DOHH2 (cell line): ENCODE data around the gene MSH5.
"Not testable (repeated sequence)": the region's sequence is repeated elsewhere in the genome, so short reads cannot be mapped to it uniquely, and the experiment has no call there.

Source experiments
- EZH2phosphoT487 ChIP-seq: fragments of 200-600 bp; sonication (generic); IDR thresholded peaks from 2 replicates; pipeline ENCODE4 v1.6.1; 2017; ENCODE audit warnings: borderline replicate concordance, mild to moderate bottlenecking, antibody characterized with exemption, low read length, moderate library complexity, mixed read lengths
- TF ChIP-seq, protein P1 (sequence below): fragments of 200-600 bp; sonication (generic); IDR thresholded peaks from one replicate; pipeline ENCODE4 v1.5.1; 2014; ENCODE audit warnings: antibody characterized with exemption, mild to moderate bottlenecking, low read depth, low read length; ENCODE audit not compliant: poor library complexity, severe bottlenecking

DNA sequence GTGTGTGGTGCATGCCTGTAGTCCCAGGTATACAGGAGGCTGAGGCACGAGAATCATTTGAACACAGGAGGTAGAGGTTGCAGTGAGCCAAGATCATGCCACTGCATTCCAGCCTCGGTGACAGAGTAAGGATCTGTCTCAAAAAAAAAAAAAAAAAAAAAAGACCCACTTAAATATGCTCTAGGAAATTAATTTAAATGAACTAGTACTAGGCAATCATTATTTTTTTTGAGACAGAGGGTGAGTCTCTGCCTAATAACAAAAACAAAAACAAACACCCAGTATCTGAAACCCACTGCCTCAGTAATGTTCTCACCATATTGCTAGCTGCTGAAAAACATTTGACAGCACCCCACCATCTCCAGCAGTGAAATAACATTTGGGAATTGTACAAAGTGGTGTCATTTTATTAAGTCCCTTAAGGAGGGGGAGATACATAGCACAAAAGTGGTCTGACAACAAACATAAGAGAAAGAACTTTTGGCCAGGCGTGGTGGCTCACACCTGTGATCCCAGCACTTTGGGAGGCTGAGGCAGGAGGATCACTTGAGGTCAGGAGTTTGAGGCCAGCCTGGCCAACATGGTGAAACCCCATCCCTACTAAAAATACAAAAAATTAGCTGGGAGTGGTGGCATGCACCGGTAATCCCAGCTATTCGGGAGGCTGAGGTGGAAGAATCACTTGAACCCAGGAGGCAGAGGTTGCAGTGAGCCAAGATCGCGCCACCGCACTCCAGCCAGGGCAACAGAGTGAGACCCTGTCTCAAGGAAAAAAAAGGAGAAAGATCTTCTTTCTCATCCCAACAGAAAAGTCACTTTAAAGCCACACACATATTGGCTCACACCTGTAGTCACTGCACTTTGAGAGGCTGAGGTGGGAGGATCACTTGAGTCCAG lies 61.5 kb downstream of the MSH5 start:
- TF ChIP-seq, protein P1, sequence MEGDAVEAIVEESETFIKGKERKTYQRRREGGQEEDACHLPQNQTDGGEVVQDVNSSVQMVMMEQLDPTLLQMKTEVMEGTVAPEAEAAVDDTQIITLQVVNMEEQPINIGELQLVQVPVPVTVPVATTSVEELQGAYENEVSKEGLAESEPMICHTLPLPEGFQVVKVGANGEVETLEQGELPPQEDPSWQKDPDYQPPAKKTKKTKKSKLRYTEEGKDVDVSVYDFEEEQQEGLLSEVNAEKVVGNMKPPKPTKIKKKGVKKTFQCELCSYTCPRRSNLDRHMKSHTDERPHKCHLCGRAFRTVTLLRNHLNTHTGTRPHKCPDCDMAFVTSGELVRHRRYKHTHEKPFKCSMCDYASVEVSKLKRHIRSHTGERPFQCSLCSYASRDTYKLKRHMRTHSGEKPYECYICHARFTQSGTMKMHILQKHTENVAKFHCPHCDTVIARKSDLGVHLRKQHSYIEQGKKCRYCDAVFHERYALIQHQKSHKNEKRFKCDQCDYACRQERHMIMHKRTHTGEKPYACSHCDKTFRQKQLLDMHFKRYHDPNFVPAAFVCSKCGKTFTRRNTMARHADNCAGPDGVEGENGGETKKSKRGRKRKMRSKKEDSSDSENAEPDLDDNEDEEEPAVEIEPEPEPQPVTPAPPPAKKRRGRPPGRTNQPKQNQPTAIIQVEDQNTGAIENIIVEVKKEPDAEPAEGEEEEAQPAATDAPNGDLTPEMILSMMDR: not testable (repeated sequence)
- TF ChIP-seq EZH2phosphoT487: not testable (repeated sequence)
